HepG2 (cell line): Measurements from ENCODE around the gene BZW1. TPM values are rescaled to one million over a fixed set of nuclear protein-coding genes. Genes with fewer than 3 reads are reported as not detected.
A peak's percentile ranks its signal among the peaks of the same experiment; 100 is the strongest.

Experiments used
- ATRX ChIP-seq: sonication (generic); formaldehyde crosslinking; IDR thresholded peaks from 2 replicates; pipeline ENCODE4 v1.4.0; 2020; ENCODE audit warnings: missing genetic modification reagents, borderline replicate concordance
- DMTF1 ChIP-seq: sonication (generic); formaldehyde crosslinking; IDR thresholded peaks from 2 replicates; pipeline ENCODE4 v1.4.0; 2020; ENCODE audit warnings: mild to moderate bottlenecking, missing genetic modification reagents
- FOXO1 ChIP-seq: sonication (generic); formaldehyde crosslinking; IDR thresholded peaks from 2 replicates; pipeline ENCODE4 v1.4.0; 2020; ENCODE audit warnings: missing genetic modification reagents
- IKZF5 ChIP-seq: IDR thresholded peaks from 2 replicates; pipeline ENCODE4 v1.6.1; 2018; ENCODE audit warnings: missing genetic modification reagents, mild to moderate bottlenecking, missing compliant biosample characterization
- IRF1 ChIP-seq: sonication (generic); formaldehyde crosslinking; IDR thresholded peaks from 2 replicates; pipeline ENCODE4 v1.4.0; 2020; ENCODE audit warnings: low read depth, mild to moderate bottlenecking, missing genetic modification reagents
- IRF9 ChIP-seq: sonication (generic); formaldehyde crosslinking; IDR thresholded peaks from 2 replicates; pipeline ENCODE4 v1.8.0; 2022; ENCODE audit warnings: missing genetic modification reagents, mild to moderate bottlenecking, borderline replicate concordance
- KMT2A ChIP-seq: sonication (generic); formaldehyde crosslinking; IDR thresholded peaks from 2 replicates; pipeline ENCODE4 v1.4.0; 2020; ENCODE audit warnings: missing genetic modification reagents
- NCOA2 ChIP-seq: sonication (generic); formaldehyde crosslinking; IDR thresholded peaks from 2 replicates; pipeline ENCODE4 v1.8.0; 2022; ENCODE audit warnings: inconsistent platforms
- NCOA5 ChIP-seq: sonication (generic); formaldehyde crosslinking; IDR thresholded peaks from 2 replicates; pipeline ENCODE4 v1.4.0; 2020; ENCODE audit warnings: missing genetic modification reagents
- NFIB ChIP-seq: sonication (generic); formaldehyde crosslinking; IDR thresholded peaks from 2 replicates; pipeline ENCODE4 v1.9.0; 2021; ENCODE audit warnings: missing genetic modification reagents, mild to moderate bottlenecking, borderline replicate concordance
- NRL ChIP-seq: sonication (generic); formaldehyde crosslinking; IDR thresholded peaks from 2 replicates; pipeline ENCODE4 v1.5.0; 2020; ENCODE audit warnings: missing genetic modification reagents, mild to moderate bottlenecking, moderate library complexity, borderline replicate concordance
- POLR2AphosphoS5 ChIP-seq: IDR thresholded peaks from 2 replicates; pipeline ENCODE4 v1.6.1; 2012; ENCODE audit warnings: low read depth, low read length
- SOX13 ChIP-seq, 3 experiments: fragments of 450-650 bp in 1 of 3; sonication (generic) in 1 of 3; formaldehyde crosslinking in 1 of 3; IDR thresholded peaks in 2 of 3; conservative IDR thresholded peaks in 1 of 3; 2 replicates each; pipeline versions ENCODE4 v1.5.0 to v1.6.1; 2016 to 2020; ENCODE audit warnings: antibody characterized with exemption in 1 of 3, mild to moderate bottlenecking in 1 of 3, missing compliant biosample characterization in 1 of 3, missing genetic modification reagents in 1 of 3, moderate library complexity in 1 of 3
- TOE1 ChIP-seq: sonication (generic); formaldehyde crosslinking; IDR thresholded peaks from 2 replicates; pipeline ENCODE4 v1.4.0; 2020; ENCODE audit warnings: mild to moderate bottlenecking, missing genetic modification reagents
- TRIM24 ChIP-seq: sonication (generic); formaldehyde crosslinking; IDR thresholded peaks from 2 replicates; pipeline ENCODE4 v1.8.0; 2022; ENCODE audit warnings: mild to moderate bottlenecking, missing genetic modification reagents
- ZBTB37 ChIP-seq: sonication (generic); formaldehyde crosslinking; IDR thresholded peaks from 2 replicates; pipeline ENCODE4 v1.4.0; 2020; ENCODE audit warnings: mild to moderate bottlenecking, missing genetic modification reagents
- ZNF598 ChIP-seq: sonication (generic); formaldehyde crosslinking; IDR thresholded peaks from 2 replicates; pipeline ENCODE4 v1.5.1; 2020; ENCODE audit warnings: mild to moderate bottlenecking, missing genetic modification reagents, borderline replicate concordance
- ZNF776 ChIP-seq: sonication (generic); formaldehyde crosslinking; IDR thresholded peaks from 2 replicates; pipeline ENCODE4 v1.4.0; 2020; ENCODE audit warnings: mild to moderate bottlenecking, missing genetic modification reagents
- polyA plus RNA-seq, 8 experiments: library from polyadenylated mRNA; depleted of rRNA in 3 of 8; stranded (reverse) in 7 of 8; unstranded in 1 of 8; fragments of >200 nt; fragmentation: Illumina TruSeq in 4 of 8; extraction: Trizol in 4 of 8; gene quantifications; 2 replicates each; pipeline versions ENCODE4 v1.2.1 to v1.2.3, GENCODE V29; 2011 to 2016; ENCODE audit warnings: low read depth in 4 of 8, missing spikeins in 1 of 8, mixed read lengths in 1 of 8; ENCODE audit not compliant: insufficient read depth in 1 of 8
- total RNA-seq, 5 experiments: library from RNA; depleted of rRNA; stranded (reverse); fragments of >200 nt; fragmentation: Illumina TruSeq; extraction: Trizol; gene quantifications; 2 replicates each; pipeline ENCODE4 v1.2.3, GENCODE V29; 2016; ENCODE audit warnings: low read depth in 1 of 5

BZW1 gene
- total and polyA plus RNA-seq, 2 of the 13 experiments (the other 11 are each of a cell fraction or from before 2014, with no cell fraction given), result 106 to 384 TPM

- TF ChIP-seq ZNF598 (CRISPR knock-in tag) (peak; percentile 89; the same call in 1 of the 2 replicates), NFIB (CRISPR knock-in tag) (peak; percentile 87; the same call in 1 of the 2 replicates), POLR2AphosphoS5 (no peak), NRL (peak; percentile 95), ZNF776 (CRISPR knock-in tag) (peak; percentile 87), SOX13 (IDR thresholded peaks at IDR 0.05) (no peak), SOX13 (CRISPR knock-in tag; conservative IDR thresholded peaks at IDR 0.05 in 1 of 2, IDR thresholded peaks at IDR 0.05 in 1 of 2) (peak in 1 of 2 experiments; percentile 25; a peak in 1 of 4 replicates), NCOA2 (no peak), NCOA5 (CRISPR knock-in tag) (no peak), IRF9 (CRISPR knock-in tag) (peak; percentile 77; the same call in 1 of the 2 replicates), TRIM24 (CRISPR knock-in tag) (no peak), IKZF5 (CRISPR knock-in tag) (peak; percentile 60; the same call in 1 of the 2 replicates), DMTF1 (CRISPR knock-in tag) (no peak), FOXO1 (no peak; the same call in 1 of the 2 replicates), KMT2A (CRISPR knock-in tag) (peak; percentile 68; the same call in 1 of the 2 replicates), IRF1 (CRISPR knock-in tag) (no peak), ZBTB37 (CRISPR knock-in tag) (no peak), ATRX (no peak), TOE1 (no peak)
Observed at GRCh38 chr2:200843993-200844948, 32.6 kb downstream of the BZW1 start (continued).
